Heart left ventricle (tissue), 16 donors: ENCODE results near the gene PPIP5K2. TPM values are rescaled to one million over a fixed set of nuclear protein-coding genes. Genes with fewer than 3 reads are reported as not detected.
"Not testable (repeated sequence)": the region's sequence is repeated elsewhere in the genome, so short reads cannot be mapped to it uniquely, and the experiment has no call there.

ENCODE experiments used
- ATAC-seq, 4 donors: fragments of 200-7000 bp; cut with Tn5 transposase; one replicate each; pipeline ENCODE4 v1.9.1; 2020 to 2022; ENCODE audit warnings: moderate library complexity in 4 of 4, mild to moderate bottlenecking in 3 of 4, moderate number of reproducible peaks in 1 of 4
- DNase-seq, 5 donors: peaks; one replicate each; pipeline ENCODE4 v3.0.0-alpha.2; 2020
- H3K27ac ChIP-seq, 12 donors: fragments of 200-600 bp; sonication (generic) in 4 of 12; one replicate each; pipeline versions ENCODE4 v1.5.0 to v1.8.0; 2016 to 2022; ENCODE audit warnings: mild to moderate bottlenecking in 2 of 12
- H3K27me3 ChIP-seq, 9 donors: fragments of 200-600 bp; sonication (generic) in 2 of 9; one replicate each; pipeline versions ENCODE4 v1.5.1 to v1.8.0; 2016 to 2022; ENCODE audit warnings: mild to moderate bottlenecking in 3 of 9
- H3K36me3 ChIP-seq, 9 donors: fragments of 200-600 bp; sonication (generic) in 2 of 9; one replicate each; pipeline versions ENCODE4 v1.5.0 to v1.8.0; 2018 to 2022; ENCODE audit warnings: mild to moderate bottlenecking in 2 of 9
- H3K4me1 ChIP-seq, 12 donors: fragments of 200-600 bp; sonication (generic) in 4 of 12; one replicate each; pipeline versions ENCODE4 v1.5.0 to v1.8.0; 2016 to 2022; ENCODE audit warnings: mild to moderate bottlenecking in 3 of 12
- H3K4me3 ChIP-seq, 12 donors: fragments of 200-600 bp; sonication (generic) in 4 of 12; one replicate each; pipeline versions ENCODE4 v1.5.0 to v1.8.0; 2017 to 2022; ENCODE audit warnings: mild to moderate bottlenecking in 9 of 12, moderate library complexity in 4 of 12
- H3K9me3 ChIP-seq, 12 donors: fragments of 200-600 bp; sonication (generic) in 4 of 12; one replicate each; pipeline versions ENCODE4 v1.5.0 to v1.8.0; 2016 to 2022; ENCODE audit warnings: mild to moderate bottlenecking in 1 of 12
- POLR2A ChIP-seq, 2 donors: fragments of 450-650 bp; IDR thresholded peaks; one replicate each; pipeline ENCODE4 v1.6.1; 2017; ENCODE audit warnings: antibody characterized with exemption in 2 of 2, mild to moderate bottlenecking in 2 of 2, moderate library complexity in 2 of 2
- WGBS, 4 donors: extraction: QIAGEN DNeasy Blood & Tissue Kit in 2 of 4; methylation state at CpG; one replicate each; pipeline versions ENCODE4 v1.1.5 to v1.1.7; 2013 to 2018; 5-methylcytosine and 5-hydroxymethylcytosine counted together
- intact Hi-C, 10 donors: fragments of 100-400 bp; cut with DNase I; formaldehyde crosslinking; loops; one replicate each; pipeline versions ENCODE4 v1.11.1 to v1.14.2; 2022
- polyA plus RNA-seq, 2 donors: library from polyadenylated mRNA; stranded (reverse); fragments of 200-250 nt; gene quantifications; one replicate each; pipeline ENCODE4 v1.2.3, GENCODE V29; 2013
- total RNA-seq, 9 donors: library from RNA; depleted of rRNA in 2 of 9; stranded (reverse); fragments of >200 nt in 2 of 9; fragmentation: NEBNext Ultra II Directional in 3 of 9; extraction: Animal tissue kit (Norgen Biotek cat#: 25700) in 3 of 9; gene quantifications; one replicate each; pipeline versions ENCODE4 v1.1.0 to v1.2.4, GENCODE V29; 2016 to 2023
- TF ChIP-seq, protein P1 (sequence below), 12 donors: fragments of 200-600 bp; sonication (generic) in 4 of 12; IDR thresholded peaks; one replicate each; pipeline versions ENCODE4 v1.5.0 to v1.8.0; 2018 to 2022; ENCODE audit warnings: antibody characterized with exemption in 12 of 12, mild to moderate bottlenecking in 5 of 12
- donor health status: ischemic (EF 13 %, LVEDD 7.1; RV severe dilation, severe dysfunction).
- donor health status: healthy with polysubstance abuse.
- donor health status: DM: no; HTN: yes; CAD: no.
- donor health status: DM: no; HTN: no; CAD: no.
- donor health status: ischemic (EF 25% LVEDD 6.9; RV normal size, moderate dysfunction).
- donor health status: ischemic (EF 25% LVEDD 5.7; RV mildly dilated, moderate dysfunction).
- donor health status: healthy.
- donor health status: DM: yes; HTN: yes; CAD: no.
- donor health status: ischemic (EF 35%, LVEDD 5.7; RV mildly dilated, moderate dysfunction).
- donor health status: nonischemic (EF 11% LVEDD 7.7; RV severe dilation, severe dysfunction).
- donor health status: DM: yes; HTN: yes; CAD: no.
- donor health status: PGD.
- donor health status: ischemic (EF 29% LVEDD 5.4; RV normal size, mild dysfunction).
- donor health status: nonischemic (EF 23%, LVEDD 6.1; RV moderate dilation, normal function).

Gene PPIP5K2
- total and polyA plus RNA-seq, 11 donors, result 16.6 to 59.8 (median 38.9) TPM

DNA sequence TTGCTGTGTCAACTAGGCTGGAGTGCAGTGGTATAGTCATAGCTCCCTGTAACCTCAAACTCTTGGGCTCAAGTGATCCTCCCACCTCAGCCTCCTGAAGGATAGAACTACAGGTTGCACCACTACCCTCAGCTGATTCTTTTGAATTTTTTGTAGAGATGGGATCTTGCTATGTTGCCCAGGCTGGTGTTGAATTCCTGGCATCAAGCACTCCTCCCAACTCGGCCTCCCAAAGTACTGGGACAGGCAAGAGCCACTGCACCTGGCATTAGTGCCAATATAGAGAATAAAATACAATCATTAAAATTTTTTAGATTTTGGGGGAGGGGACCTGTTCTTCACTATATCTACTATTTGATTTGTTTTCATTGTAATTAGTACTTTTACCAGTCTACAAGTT lies 15.4 kb downstream of the PPIP5K2 start:
- no peaks in the 10 kb centered on the region for H3K27me3 ChIP-seq
- intact Hi-C loops, result loop anchor here in 8 of 10 donors (5.0 to 10.0 kb wide), 6 partner anchors 101 to 598 kb away; no protein-coding TSS in a partner anchor
- H3K4me3 ChIP-seq, result no peak overlapping the region
- no peak for TF ChIP-seq POLR2A (IDR thresholded peaks at IDR 0.05)
- TF ChIP-seq, protein P1, sequence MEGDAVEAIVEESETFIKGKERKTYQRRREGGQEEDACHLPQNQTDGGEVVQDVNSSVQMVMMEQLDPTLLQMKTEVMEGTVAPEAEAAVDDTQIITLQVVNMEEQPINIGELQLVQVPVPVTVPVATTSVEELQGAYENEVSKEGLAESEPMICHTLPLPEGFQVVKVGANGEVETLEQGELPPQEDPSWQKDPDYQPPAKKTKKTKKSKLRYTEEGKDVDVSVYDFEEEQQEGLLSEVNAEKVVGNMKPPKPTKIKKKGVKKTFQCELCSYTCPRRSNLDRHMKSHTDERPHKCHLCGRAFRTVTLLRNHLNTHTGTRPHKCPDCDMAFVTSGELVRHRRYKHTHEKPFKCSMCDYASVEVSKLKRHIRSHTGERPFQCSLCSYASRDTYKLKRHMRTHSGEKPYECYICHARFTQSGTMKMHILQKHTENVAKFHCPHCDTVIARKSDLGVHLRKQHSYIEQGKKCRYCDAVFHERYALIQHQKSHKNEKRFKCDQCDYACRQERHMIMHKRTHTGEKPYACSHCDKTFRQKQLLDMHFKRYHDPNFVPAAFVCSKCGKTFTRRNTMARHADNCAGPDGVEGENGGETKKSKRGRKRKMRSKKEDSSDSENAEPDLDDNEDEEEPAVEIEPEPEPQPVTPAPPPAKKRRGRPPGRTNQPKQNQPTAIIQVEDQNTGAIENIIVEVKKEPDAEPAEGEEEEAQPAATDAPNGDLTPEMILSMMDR (IDR thresholded peaks at IDR 0.05), result no peak
- ATAC-seq, result no peak
- no peak overlapping the region for H3K27ac ChIP-seq
- no peaks in the 10 kb centered on the region for H3K4me1 ChIP-seq
- H3K9me3 ChIP-seq, result no peaks in the 10 kb centered on the region
- 95 to 100% (median 98%) methylated on average over 1 of the region's 1 CpG for WGBS, 4 donors
- H3K36me3 ChIP-seq, result peaks cover 0 to 63% (median 20%) of the 10 kb centered on the region in 9 donors
- no peak for DNase-seq

DNA sequence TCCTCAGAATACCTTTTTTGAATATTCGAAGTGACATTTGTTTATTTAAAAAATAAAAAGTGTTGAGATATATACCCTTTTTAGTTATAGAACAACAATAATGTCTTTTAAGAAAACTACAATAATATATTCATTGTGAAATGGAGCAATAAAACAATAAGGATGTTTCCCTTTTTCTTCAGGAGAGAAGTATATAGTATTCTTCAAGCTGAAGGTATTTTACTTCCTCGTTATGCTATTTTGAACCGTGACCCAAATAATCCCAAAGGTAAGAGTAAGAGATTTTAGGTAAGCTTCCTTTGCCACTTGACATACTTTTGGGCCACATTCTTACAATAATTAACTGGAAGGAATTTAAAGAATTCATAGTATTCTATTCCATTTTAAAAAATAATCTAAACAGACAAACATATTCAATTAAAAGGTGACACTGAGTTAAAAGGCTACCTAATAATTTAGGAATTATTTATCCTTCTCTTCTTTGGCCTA lies 18.1 kb downstream of the PPIP5K2 start:
- Histone ChIP-seq H3K27ac (no peak overlapping the region), H3K4me1 (no peaks in the 10 kb centered on the region), H3K9me3 (no peaks in the 10 kb centered on the region), H3K4me3 (no peak overlapping the region), H3K27me3 (no peaks in the 10 kb centered on the region), H3K36me3 (peaks cover 0 to 62% (median 20%) of the 10 kb centered on the region in 9 donors)
- TF ChIP-seq, protein P1 (IDR thresholded peaks at IDR 0.05), result no peak
- no peak for TF ChIP-seq POLR2A (IDR thresholded peaks at IDR 0.05)
- DNase-seq (no peak), ATAC-seq (no peak)
- intact Hi-C loops, result loop anchor here in 8 of 10 donors (2.0 to 10.0 kb wide), 7 partner anchors 103 to 601 kb away; no protein-coding TSS in a partner anchor
- WGBS, 4 donors, result 91 to 95% (median 93%) methylated on average over 3 of the region's 3 CpGs

DNA sequence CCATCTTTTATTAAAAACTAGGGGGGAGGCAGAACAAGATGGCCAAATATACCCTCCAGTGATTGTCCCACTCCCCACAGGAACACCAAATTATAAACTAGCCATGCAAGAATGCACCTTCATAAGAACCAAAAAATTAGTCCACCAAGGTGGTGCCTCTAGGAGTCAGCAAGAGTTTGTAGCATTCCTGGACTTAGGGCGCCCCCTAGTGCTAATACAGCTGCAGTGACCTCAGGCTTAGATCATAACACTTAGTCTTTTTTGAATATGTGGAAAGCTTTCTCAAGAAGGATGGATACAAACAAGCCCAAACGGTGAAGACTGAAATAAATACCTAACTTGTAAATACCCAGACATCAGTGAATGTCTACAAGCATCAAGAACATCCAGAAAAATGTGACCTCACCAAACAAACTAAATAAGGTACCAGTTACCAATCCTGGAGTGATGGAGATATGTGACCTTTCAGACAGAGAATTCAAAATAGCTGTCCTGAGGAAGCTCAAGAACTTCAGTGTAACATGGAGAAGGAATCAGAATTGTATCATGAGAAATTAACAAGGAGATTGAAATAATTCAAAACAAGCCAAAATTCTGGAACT lies 19.3 kb downstream of the PPIP5K2 start:
- Histone ChIP-seq H3K36me3 (peaks cover 0 to 59% (median 20%) of the 10 kb centered on the region in 9 donors), H3K9me3 (no peaks in the 10 kb centered on the region), H3K27me3 (no peaks in the 10 kb centered on the region), H3K4me3 (no peak overlapping the region), H3K27ac (no peak overlapping the region), H3K4me1 (no peaks in the 10 kb centered on the region)
- 0 to 3% (median 2%) methylated on average over 2 of the region's 2 CpGs for WGBS, 4 donors
- DNase-seq (peak in 4 of 5 donors; percentile 54 to 76 (median 72)), ATAC-seq (peak; percentile 71 to 90 (median 87))
- TF ChIP-seq POLR2A (IDR thresholded peaks at IDR 0.05), result no peak
- TF ChIP-seq, protein P1 (IDR thresholded peaks at IDR 0.05), result peak; percentile 76 to 95 (median 90)
- intact Hi-C loops, result loop anchor here in 8 of 10 donors (1.0 to 10.0 kb wide), 9 partner anchors 98 to 602 kb away; no protein-coding TSS in a partner anchor

DNA sequence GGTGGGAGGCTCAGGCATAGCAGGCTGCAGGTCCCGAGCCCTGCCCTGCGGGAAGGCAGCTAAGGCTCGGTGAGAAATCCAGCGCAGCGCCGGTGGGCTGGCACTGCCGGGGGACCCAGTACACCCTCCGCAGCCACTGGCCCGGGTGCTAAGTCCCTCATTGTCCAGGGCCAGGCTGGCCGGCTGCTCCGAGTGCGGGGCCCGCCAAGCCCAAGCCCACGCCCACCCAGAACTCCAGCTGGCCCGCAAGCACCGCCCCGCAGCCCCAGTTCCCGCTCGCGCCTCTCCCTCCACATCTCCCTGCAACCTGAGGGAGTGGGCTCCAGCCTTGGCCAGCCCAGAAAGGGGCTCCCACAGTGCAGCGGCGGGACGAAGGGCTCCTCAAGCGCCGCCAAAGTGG lies 22.0 kb downstream of the PPIP5K2 start:
- intact Hi-C loops, H3K27ac ChIP-seq, H3K4me1 ChIP-seq, H3K4me3 ChIP-seq, H3K9me3 ChIP-seq, ATAC-seq, DNase-seq, H3K27me3 ChIP-seq: not testable (repeated sequence)
- 98 to 100% (median 99%) methylated on average over 5 to 25 of the region's 25 CpGs for WGBS, 4 donors
- peaks cover 0 to 43% (median 13%) of the 10 kb centered on the region in 9 donors for H3K36me3 ChIP-seq
